A204.1 (cell line): ENCODE results near the gene B4GAT1.
"Not testable (repeated sequence)": the region's sequence is repeated elsewhere in the genome, so short reads cannot be mapped to it uniquely, and the experiment has no call there.

Source experiments
- FAIRE-seq: peaks from 2 replicates; lab custom pipeline; 2012; peaks lifted over from hg19 to GRCh38; lab: Jason Lieb, UNC

B4GAT1 gene

DNA sequence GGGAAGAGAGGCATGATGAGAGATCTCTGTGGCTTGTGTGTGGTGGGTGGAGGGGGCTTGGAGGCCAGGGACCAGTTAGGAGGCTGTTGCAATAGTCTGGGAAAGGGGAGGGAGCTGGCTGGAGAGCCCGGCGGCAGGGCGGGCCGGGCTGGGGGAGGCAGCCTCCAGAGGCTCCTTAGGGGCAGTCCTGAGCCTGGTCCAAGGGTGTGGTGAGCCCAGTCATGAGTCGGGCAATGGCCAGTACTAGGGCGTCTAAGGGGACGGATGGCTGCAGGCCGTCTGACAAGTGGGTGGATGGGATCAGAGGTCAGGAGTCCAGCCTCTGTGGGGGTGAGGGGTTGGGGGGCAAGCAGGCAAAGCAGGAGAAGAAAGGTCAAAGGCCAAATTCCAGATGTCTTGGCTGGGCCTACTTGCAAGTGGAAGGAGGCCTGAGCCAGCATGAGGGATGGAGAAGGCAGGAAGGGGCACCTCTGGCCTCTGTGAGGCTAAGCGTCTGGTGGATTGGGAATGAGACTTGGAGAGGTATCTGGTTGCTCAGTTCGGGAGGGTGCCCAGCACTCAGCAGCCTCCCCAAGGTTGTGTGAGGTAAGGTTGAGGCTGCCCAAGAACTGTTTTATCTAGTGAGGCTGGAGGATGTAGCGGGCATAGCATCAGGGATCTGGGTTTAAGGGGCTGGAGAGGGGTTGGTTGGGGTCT, 24.5 kb downstream of the B4GAT1 start:
- no peak for FAIRE-seq

DNA sequence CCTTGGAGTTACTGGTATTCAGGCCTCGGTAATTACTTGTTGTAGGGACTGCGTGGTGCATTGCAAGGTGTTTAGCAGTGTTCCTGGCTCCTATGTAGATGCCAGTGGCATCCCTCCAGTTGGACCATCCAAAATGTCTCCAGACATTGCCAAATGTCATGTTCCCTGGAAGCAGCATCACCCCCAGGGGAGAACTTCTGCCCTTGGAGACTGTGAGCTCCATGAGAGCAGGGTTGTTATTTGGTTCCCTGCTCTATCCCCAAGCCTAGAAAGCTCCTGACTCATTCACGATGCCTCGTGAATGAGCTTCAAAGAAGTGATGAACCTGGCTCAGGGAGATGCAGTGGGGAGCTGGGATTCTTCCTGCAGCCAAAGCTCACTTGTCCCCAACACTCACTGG, 25.8 kb downstream of the B4GAT1 start:
- FAIRE-seq, result no peak

GRCh38 chr11:66320748-66321147, 26.7 kb downstream of the B4GAT1 start:
- FAIRE-seq, result not testable (repeated sequence)

DNA sequence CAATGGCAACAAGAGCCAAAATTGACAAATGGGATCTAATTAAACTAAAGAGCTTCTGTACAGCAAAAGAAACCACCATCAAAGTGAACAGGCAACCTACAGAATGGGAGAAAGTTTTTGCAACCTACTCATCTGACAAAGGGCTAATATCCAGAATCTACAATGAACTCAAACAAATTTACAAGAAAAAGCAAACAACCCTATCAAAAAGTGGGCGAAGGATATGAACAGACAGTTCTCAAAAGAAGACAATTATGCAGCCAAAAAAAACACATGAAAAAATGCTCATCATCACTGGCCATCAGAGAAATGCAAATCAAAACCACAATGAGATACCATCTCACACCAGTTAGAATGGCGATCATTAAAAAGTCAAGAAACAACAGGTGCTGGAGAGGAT, 27.1 kb downstream of the B4GAT1 start:
- not testable (repeated sequence) for FAIRE-seq

GRCh38 chr11:66318600-66318970, 28.8 kb downstream of the B4GAT1 start:
- FAIRE-seq, result no peak

DNA sequence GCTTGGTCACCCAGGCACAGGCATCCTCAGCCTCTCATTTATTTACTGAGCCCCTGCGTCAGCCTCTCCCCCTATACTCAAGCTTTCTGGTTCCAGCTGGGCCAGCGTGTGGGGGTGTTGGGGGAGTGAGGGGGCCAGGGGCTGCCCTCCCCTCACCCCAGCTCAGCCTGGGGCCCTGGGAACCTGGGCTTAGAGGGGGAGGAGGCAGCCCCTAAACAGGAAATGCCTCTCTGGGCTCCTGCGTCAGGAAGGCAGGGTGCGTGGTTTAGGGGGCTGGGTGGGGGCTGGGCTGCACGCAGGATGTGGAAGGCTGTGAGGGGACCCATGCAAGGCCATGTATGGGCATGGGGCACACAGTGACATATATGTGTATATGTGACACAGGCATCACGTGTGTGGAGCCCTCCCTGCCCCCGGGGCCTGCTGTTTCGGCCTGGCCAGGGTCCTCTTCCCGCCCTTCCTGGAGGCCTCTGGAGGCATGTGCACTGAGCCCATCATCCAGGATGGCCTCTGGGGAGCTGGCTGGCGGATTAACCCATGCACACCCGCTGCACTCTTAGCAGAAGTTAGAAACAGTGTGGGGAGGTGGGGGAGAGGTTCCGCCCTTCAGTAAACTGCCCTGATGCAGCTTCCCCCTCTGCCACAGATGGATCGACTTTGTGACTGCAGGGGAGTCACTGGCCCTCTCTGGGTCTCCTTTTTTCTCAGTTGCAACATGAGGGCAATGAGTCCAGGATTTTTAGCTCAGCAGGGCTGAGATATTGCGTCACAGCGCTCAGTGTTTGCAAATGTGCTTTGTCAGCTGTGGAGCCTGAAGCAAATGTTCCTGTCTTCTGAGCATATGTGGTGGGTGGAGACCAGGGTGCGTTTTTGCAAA, 29.5 kb downstream of the B4GAT1 start:
- no peak for FAIRE-seq

DNA sequence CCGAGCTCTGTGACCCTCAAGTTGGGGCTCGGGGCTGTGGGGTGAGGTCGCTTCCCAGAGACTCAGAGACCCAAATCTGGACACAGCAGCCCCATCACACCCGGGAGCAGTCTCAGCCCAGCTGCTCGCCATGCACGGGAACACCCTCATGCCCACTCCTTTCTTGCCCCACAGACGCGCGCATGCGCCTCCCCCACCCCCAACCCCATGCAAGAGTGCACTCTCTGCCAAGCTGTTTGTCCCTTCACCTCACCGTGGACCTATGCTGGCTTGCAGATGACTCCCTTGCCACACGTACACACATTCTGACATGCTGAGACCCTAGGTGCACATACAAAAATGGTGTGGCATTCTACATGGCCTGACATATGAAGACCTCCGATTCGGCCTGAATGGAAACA, 30.1 kb downstream of the B4GAT1 start:
- FAIRE-seq, result no peak

- FAIRE-seq, result no peak
Measured at GRCh38 chr11:66316849-66317251, 30.6 kb downstream of the B4GAT1 start, which contains the start of gene CD248. CD248 (minus strand) TSS chr11:66317044; CDS start chr11:66317027, 17 bp downstream.

DNA sequence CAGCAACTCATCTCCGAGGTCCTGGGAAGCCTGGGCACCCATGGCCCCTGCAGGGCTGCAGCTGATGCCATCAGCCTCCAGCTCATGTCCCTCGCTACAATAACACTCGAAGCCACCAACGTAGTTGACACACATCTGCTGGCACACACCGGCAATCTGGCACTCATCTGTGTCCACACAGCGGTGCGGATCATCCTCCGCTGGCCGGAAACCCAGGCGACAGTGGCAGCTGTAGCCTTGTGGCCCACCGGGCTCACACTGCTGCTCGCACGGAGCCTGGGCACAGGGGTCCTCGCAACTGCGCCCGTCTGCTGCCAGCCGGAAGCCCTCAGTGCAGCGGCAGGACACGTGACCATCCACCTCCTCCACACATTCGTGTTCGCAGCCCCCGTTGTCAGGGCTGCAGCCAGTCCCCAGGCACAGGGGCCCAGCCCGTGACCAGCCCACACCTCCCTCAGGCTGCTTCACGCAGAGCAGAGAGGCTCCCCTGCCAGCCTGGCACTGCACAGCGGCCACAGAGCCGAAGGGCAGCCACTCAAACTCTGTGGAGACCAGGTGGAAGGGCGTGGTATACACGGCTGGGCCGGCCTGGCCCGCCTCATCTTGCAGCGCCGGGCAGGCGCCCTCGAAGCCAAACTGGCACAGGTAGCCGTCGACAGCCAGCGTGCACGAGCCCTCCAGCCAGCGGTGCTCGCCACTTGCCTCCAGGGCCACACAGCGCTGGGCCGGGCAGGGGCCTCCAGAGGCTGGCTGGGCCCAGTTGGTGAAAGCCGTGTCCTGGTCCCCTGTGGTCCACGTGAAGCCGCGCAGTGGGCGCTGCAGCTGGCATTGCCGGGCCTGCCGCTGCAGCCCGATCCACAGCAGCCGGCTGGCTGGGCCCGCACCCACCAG, 31.3 kb downstream of the B4GAT1 start:
- FAIRE-seq, result no peak

DNA sequence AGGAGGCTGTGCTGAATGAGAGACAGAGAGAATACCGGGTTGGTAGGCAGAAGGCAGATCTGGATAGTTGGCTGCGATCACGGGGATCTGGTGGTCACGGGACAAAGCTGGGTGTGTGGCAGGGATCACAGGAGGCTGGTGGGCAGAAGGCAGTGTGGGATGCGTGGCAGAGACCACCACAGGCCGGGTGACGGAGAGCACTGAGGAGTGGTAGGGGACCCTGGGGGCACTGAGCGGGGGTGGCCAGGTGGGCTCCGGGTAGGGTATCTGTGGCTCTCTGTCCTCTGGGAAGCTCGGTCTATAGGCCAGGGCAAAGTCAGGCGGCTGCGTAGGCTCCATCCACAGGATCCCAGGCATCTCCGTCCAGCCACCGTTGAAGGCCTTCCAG, 31.9 kb downstream of the B4GAT1 start:
- FAIRE-seq, result no peak

GRCh38 chr11:66314561-66315497, 32.6 kb downstream of the B4GAT1 start:
- no peak for FAIRE-seq

- FAIRE-seq, result no peak
Measured at GRCh38 chr11:66314186-66314501, 33.3 kb downstream of the B4GAT1 start.

GRCh38 chr11:66313321-66314185, 33.9 kb downstream of the B4GAT1 start:
- no peak for FAIRE-seq

DNA sequence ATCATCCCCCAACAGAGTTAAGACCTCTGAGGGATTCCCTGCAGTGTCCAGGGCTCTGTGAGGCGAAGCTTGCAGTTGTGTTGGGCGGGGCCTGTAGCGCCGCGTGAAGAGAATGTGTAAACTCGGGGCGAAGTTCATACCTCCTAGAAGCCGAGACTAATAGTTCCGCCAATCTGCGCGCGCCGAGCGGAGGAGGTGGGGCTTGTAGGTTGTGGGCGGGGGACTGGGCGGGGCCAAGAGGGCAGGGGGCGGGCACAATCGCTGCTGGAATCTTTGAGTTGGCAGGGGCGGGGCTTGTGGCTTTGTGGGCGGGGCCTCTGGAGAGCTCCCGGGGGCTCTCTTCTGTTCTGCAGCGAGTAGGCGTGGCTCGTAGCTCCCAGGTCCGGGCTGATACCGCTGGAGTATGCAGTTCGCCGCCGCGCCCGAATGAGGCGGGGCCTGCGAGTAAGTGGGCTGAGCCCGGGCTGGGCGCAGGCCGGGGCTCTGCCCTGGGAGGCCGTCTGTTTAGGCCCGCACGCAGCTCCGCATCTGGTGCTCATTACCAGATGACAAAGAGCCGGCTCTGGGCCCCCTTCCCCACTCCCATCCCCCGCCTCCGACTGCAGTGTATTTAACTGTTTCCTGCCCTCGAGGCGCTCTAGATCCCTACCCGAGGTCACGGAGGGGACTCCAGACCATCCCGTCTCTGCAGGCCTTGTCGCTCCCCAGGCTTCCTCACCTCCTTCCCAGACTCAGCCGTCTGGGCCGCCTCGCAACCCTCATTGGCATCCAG, 34.7 kb downstream of the B4GAT1 start:
- FAIRE-seq, result no peak

DNA sequence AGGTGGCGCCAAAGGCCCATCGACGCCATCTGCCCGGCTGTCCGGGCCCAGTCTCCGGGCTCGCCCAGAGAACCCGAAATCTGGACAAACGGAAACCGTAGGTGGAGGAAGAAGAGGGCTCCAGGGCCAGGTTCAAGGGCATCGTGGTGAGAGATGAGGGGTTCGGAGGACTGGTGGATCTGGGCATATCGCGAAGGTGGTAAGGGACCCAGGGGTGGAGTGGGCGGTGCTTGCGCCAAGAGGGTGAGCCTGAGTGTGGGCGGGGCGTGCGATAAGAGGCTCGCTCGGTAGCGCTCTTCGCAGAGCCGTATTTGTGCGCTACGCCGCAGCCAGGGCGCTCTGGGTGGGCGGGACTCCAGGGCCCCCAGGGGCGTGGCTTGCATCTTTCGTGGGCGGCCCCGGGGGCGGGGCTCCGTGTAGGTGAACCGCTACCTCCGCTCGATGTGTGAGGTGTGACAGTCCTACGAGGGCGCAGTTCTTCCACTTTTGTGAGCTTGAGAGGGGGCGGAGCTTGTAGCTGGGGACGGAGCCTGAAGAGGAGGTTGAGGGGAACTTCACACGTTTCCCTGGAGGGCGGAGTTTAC, 35.4 kb downstream of the B4GAT1 start:
- FAIRE-seq, result peak; percentile 27

GRCh38 chr11:66311470-66311964, 35.9 kb downstream of the B4GAT1 start:
- FAIRE-seq, result no peak

- not testable (repeated sequence) for FAIRE-seq
Measured at GRCh38 chr11:66310803-66311440, 36.5 kb downstream of the B4GAT1 start.

DNA sequence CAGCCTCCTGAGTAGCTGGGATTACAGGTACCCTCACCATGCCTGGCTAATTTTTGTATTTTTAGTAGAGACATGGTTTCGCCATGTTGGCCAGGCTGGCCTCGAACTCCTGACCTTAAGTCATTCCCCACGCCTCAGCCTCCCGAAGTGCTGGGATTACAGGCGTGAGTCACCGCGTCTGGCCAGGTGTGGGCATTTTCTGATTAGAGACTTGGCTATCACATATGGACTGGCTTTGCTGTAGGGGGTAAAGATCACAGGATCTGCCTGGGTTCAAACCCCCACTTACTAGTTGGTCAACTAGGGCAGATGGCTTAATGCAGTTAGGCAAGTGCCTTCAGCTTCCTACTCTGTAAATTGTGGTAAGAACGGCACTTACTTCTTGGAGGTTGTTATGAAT, 37.1 kb downstream of the B4GAT1 start:
- FAIRE-seq, result no peak

GRCh38 chr11:66309475-66309874, 38.0 kb downstream of the B4GAT1 start:
- FAIRE-seq, result no peak
